Astrocyte (in vitro differentiated cells and primary cell): ENCODE data around the gene NOL4L.

Experiments
- CTCF ChIP-seq: IDR thresholded peaks from 2 replicates; pipeline ENCODE4 v1.5.1; 2011; ENCODE audit warnings: low read depth, mild to moderate bottlenecking, inconsistent platforms, low read length, moderate library complexity; ENCODE audit not compliant: insufficient read depth
- EZH2 ChIP-seq: IDR thresholded peaks from 2 replicates; pipeline ENCODE4 v1.6.1; 2012; ENCODE audit warnings: mild to moderate bottlenecking, low read length, inconsistent platforms; ENCODE audit not compliant: insufficient read depth

- TF ChIP-seq CTCF = no peak
- TF ChIP-seq EZH2 = no peak
Observed at GRCh38 chr20:32607727-32608663, 22.9 kb upstream of the NOL4L start.
